Transverse colon (tissue), 4 donors: Measurements from ENCODE around the gene DICER1. TPM values are rescaled to one million over a fixed set of nuclear protein-coding genes. Genes with fewer than 3 reads are reported as not detected.

ENCODE experiments used
- DNase-seq: peaks from one replicate; pipeline ENCODE4 v3.0.0-alpha.2; 2019
- H3K27ac ChIP-seq, 4 donors: fragments of 200-600 bp; sonication (generic); 2 replicates each; pipeline ENCODE4 v1.5.1; 2016 to 2018; ENCODE audit warnings: inconsistent platforms in 4 of 4
- H3K27me3 ChIP-seq: fragments of 200-600 bp; sonication (generic); 2 replicates; pipeline ENCODE4 v1.5.1; 2017; ENCODE audit warnings: inconsistent platforms
- H3K36me3 ChIP-seq, 4 donors: fragments of 200-600 bp; sonication (generic); 2 replicates each; pipeline ENCODE4 v1.5.1; 2017 to 2019; ENCODE audit warnings: inconsistent platforms in 4 of 4
- H3K4me1 ChIP-seq, 4 donors: fragments of 200-600 bp; sonication (generic); 2 replicates each; pipeline ENCODE4 v1.5.1; 2017 to 2020; ENCODE audit warnings: inconsistent platforms in 4 of 4
- H3K4me3 ChIP-seq, 4 donors: fragments of 200-600 bp; sonication (generic); 1 replicate in 1 of 4; 2 replicates in 3 of 4; pipeline versions ENCODE4 v1.5.1 to v1.6.1; 2017 to 2019; ENCODE audit warnings: inconsistent platforms in 4 of 4
- H3K9me3 ChIP-seq, 2 donors: fragments of 200-600 bp; sonication (generic); 2 replicates each; pipeline ENCODE4 v1.5.1; 2017 to 2019; ENCODE audit warnings: inconsistent platforms in 2 of 2
- CTCF ChIP-seq, 5 experiments: fragments of 200-600 bp in 3 of 5; fragments of 450-650 bp in 2 of 5; sonication (generic) in 3 of 5; IDR thresholded peaks; 1 replicate in 2 of 5; 2 replicates in 3 of 5; pipeline ENCODE4 v1.5.1; 2016 to 2017; ENCODE audit warnings: antibody characterized with exemption in 5 of 5, inconsistent platforms in 3 of 5, mild to moderate bottlenecking in 2 of 5, moderate library complexity in 1 of 5
- EP300 ChIP-seq: sonication (generic); formaldehyde crosslinking; IDR thresholded peaks from one replicate; pipeline ENCODE4 v1.6.1; 2017; ENCODE audit warnings: antibody characterized with exemption, low read depth
- POLR2A ChIP-seq: fragments of 450-650 bp; IDR thresholded peaks from one replicate; pipeline ENCODE4 v1.6.1; 2016; ENCODE audit warnings: antibody characterized with exemption, mild to moderate bottlenecking, moderate library complexity
- POLR2AphosphoS5 ChIP-seq, 3 donors: sonication (generic); formaldehyde crosslinking; IDR thresholded peaks; one replicate each; pipeline ENCODE4 v1.6.1; 2016; ENCODE audit warnings: antibody characterized with exemption in 3 of 3
- WGBS, 2 donors: methylation state at CpG; one replicate each; pipeline ENCODE4 v1.1.5; 2018; ENCODE audit warnings: low coverage in 1 of 2; 5-methylcytosine and 5-hydroxymethylcytosine counted together
- in situ Hi-C, 4 donors: fragments of 200-750 bp; cut with MboI; loops; one replicate each; pipeline versions ENCODE4 v1.15.0 to v1.15.1; 2017; ENCODE audit warnings: low sequenced_read_pairs in 3 of 4, low pct_ligation_motif_present in 1 of 4, low pct_unique_long_range_greater_than_20kb in 1 of 4
- intact Hi-C: fragments of 100-400 bp; cut with DNase I; formaldehyde crosslinking; loops from one replicate; pipeline ENCODE4 v1.15.1; 2023; ENCODE audit warnings: low total_unique reads
- total RNA-seq, 4 donors: library from RNA; depleted of rRNA; stranded (reverse); fragments of >200 nt; gene quantifications; one replicate each; pipeline ENCODE4 v1.1.0, GENCODE V29; 2016

DICER1 gene
- total RNA-seq, 4 donors from 2014 or later = 45.6 to 102 (median 71.4) TPM

DNA sequence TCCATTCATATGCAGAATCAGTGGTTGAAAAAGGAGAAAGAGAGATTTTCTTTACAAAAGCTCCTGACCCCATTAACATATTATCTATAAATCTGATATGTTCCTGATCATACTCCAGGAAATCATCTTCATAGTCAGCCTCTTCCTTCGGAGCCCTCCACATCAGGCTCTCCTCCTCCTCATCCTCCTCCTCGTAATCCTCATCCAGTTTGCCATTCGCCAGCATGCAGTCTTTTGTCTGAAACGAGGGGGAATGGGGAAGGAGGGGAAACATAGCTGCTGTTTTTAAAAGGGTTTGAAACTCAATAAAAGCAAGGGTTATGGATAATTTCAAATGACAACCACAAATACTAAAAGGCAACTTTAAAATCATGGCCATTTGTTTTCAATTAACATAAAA, 60.9 kb downstream of the DICER1 start:
- WGBS, 2 donors = 85 to 88% methylated on average over 4 of the region's 4 CpGs
- Histone ChIP-seq H3K27ac (no peak overlapping the region), H3K36me3 (peaks cover 0 to 45% (median 15%) of the 10 kb centered on the region in 4 donors), H3K27me3 (no peaks in the 10 kb centered on the region), H3K4me3 (no peak overlapping the region), H3K4me1 (peaks cover 0 to 25% (median 0%) of the 10 kb centered on the region in 4 donors), H3K9me3 (no peaks in the 10 kb centered on the region)
- intact Hi-C loops = no loop called here
- no peak for DNase-seq
- in situ Hi-C loops = loop anchor here in 2 of 4 donors (10.0 to 25.0 kb wide), 2 partner anchors 402 to 409 kb away; no protein-coding TSS in a partner anchor
- no peak for TF ChIP-seq EP300
- TF ChIP-seq CTCF (IDR thresholded peaks at IDR 0.05) = no peak
- TF ChIP-seq POLR2A = no peak
- no peak for TF ChIP-seq POLR2AphosphoS5 (IDR thresholded peaks at IDR 0.05)

- peak overlapping the region in 1 of 4 donors; percentile 0 for H3K27ac ChIP-seq
- H3K9me3 ChIP-seq = no peaks in the 10 kb centered on the region
- TF ChIP-seq POLR2AphosphoS5 (IDR thresholded peaks at IDR 0.05) (no peak), EP300 (no peak), POLR2A (no peak), CTCF (IDR thresholded peaks at IDR 0.05) (no peak)
- no peaks in the 10 kb centered on the region for H3K27me3 ChIP-seq
- peaks cover 0 to 25% (median 0%) of the 10 kb centered on the region in 4 donors for H3K4me1 ChIP-seq
- peaks cover 0 to 47% (median 16%) of the 10 kb centered on the region in 4 donors for H3K36me3 ChIP-seq
- no peak for DNase-seq
- 82% methylated on average over 2 to 8 of the region's 8 CpGs for WGBS, 2 donors
- intact Hi-C loops (no loop called here), in situ Hi-C loops (loop anchor here in 2 of 4 donors (10.0 to 25.0 kb wide), 2 partner anchors 401 to 409 kb away; no protein-coding TSS in a partner anchor)
- no peak overlapping the region for H3K4me3 ChIP-seq
Observed at GRCh38 chr14:95095996-95096395, 61.3 kb downstream of the DICER1 start.

- no peak for TF ChIP-seq POLR2A
- TF ChIP-seq EP300 = no peak
- TF ChIP-seq CTCF (IDR thresholded peaks at IDR 0.05) = no peak
- TF ChIP-seq POLR2AphosphoS5 (IDR thresholded peaks at IDR 0.05) = no peak
- WGBS, 2 donors = 92 to 93% methylated on average over 2 to 9 of the region's 9 CpGs
- in situ Hi-C loops = loop anchor here in 2 of 4 donors (10.0 to 25.0 kb wide), 2 partner anchors 398 to 405 kb away; no protein-coding TSS in a partner anchor
Observed at GRCh38 chr14:95092723-95093122, 64.6 kb downstream of the DICER1 start.

GRCh38 chr14:95091581-95091980, 65.7 kb downstream of the DICER1 start:
- TF ChIP-seq POLR2A = no peak
- TF ChIP-seq EP300 = no peak
- TF ChIP-seq POLR2AphosphoS5 (IDR thresholded peaks at IDR 0.05) = no peak
- no peak for TF ChIP-seq CTCF (IDR thresholded peaks at IDR 0.05)
- no peak for DNase-seq
- no peak overlapping the region for H3K27ac ChIP-seq
- no peaks in the 10 kb centered on the region for H3K4me1 ChIP-seq
- peaks cover 0 to 77% (median 25%) of the 10 kb centered on the region in 4 donors for H3K36me3 ChIP-seq
- H3K4me3 ChIP-seq = no peak overlapping the region
- no peaks in the 10 kb centered on the region for H3K9me3 ChIP-seq
- intact Hi-C loops (no loop called here), in situ Hi-C loops (loop anchor here in 2 of 4 donors (10.0 to 25.0 kb wide), 2 partner anchors 397 to 404 kb away; no protein-coding TSS in a partner anchor)
- 73 to 81% methylated on average over 4 of the region's 4 CpGs for WGBS, 2 donors
- H3K27me3 ChIP-seq = no peaks in the 10 kb centered on the region

More at GRCh38 chr14:95092723-95093122, 64.6 kb downstream of the DICER1 start:
- Histone ChIP-seq H3K4me1 (peaks cover 0 to 6% (median 0%) of the 10 kb centered on the region in 4 donors), H3K9me3 (no peaks in the 10 kb centered on the region), H3K36me3 (peaks cover 0 to 70% (median 25%) of the 10 kb centered on the region in 4 donors), H3K27ac (no peak overlapping the region), H3K27me3 (no peaks in the 10 kb centered on the region), H3K4me3 (no peak overlapping the region)
- intact Hi-C loops = no loop called here
- DNase-seq = no peak
